ENCODE data around the gene MAD2L1BP.
"Not testable (repeated sequence)": the region's sequence is repeated elsewhere in the genome, so short reads cannot be mapped to it uniquely, and the experiment has no call there.

The MAD2L1BP gene

GRCh38 chr6:43635387-43636307, at the start of gene MAD2L1BP:
TSS of gene MAD2L1BP (plus strand) at chr6:43635840. CDS start at chr6:43635876, 36 bp downstream.
- H3K27ac Mint-ChIP-seq = peak within 1 kb of the TSS; percentile 94
- no peaks in the 10 kb centered on the region for H3K9me3 Mint-ChIP-seq
- H3K36me3 Mint-ChIP-seq (ENCODE audit: low read depth) = peaks cover 25% of the 10 kb centered on the region
- no peaks in the 10 kb centered on the region for H3K27me3 Mint-ChIP-seq
- peak within 1 kb of the TSS; percentile 96 for H3K4me3 Mint-ChIP-seq
- peaks cover 59% of the 10 kb centered on the region for H3K4me1 Mint-ChIP-seq (ENCODE audit: low read depth)

- Mint-ChIP-seq H3K9me3 (no peaks in the 10 kb centered on the region), H3K27me3 (no peaks in the 10 kb centered on the region), H3K4me3 (no peak overlapping the region), H3K4me1 (ENCODE audit: low read depth) (peaks cover 17% of the 10 kb centered on the region), H3K27ac (no peak overlapping the region), H3K36me3 (ENCODE audit: low read depth) (peaks cover 68% of the 10 kb centered on the region)
These were observed 47.4 kb upstream of the MAD2L1BP start for GRCh38 chr6:43588194-43588593.

GRCh38 chr6:43589564-43589963, 46.1 kb upstream of the MAD2L1BP start:
- not testable (repeated sequence) for H3K9me3 Mint-ChIP-seq; H3K4me3 Mint-ChIP-seq; H3K27me3 Mint-ChIP-seq; H3K27ac Mint-ChIP-seq; H3K4me1 Mint-ChIP-seq (ENCODE audit: low read depth)
- peaks cover 57% of the 10 kb centered on the region for H3K36me3 Mint-ChIP-seq (ENCODE audit: low read depth)

GRCh38 chr6:43593938-43594337, 41.7 kb upstream of the MAD2L1BP start:
- no peak overlapping the region for H3K4me3 Mint-ChIP-seq
- H3K27me3 Mint-ChIP-seq = no peaks in the 10 kb centered on the region
- H3K4me1 Mint-ChIP-seq (ENCODE audit: low read depth) = no peaks in the 10 kb centered on the region
- H3K27ac Mint-ChIP-seq = no peak overlapping the region
- H3K36me3 Mint-ChIP-seq (ENCODE audit: low read depth) = peaks cover 44% of the 10 kb centered on the region
- H3K9me3 Mint-ChIP-seq = no peaks in the 10 kb centered on the region

- H3K9me3 Mint-ChIP-seq = no peaks in the 10 kb centered on the region
- H3K27me3 Mint-ChIP-seq = no peaks in the 10 kb centered on the region
- no peaks in the 10 kb centered on the region for H3K4me1 Mint-ChIP-seq (ENCODE audit: low read depth)
- H3K27ac Mint-ChIP-seq = no peak overlapping the region
- peaks cover 54% of the 10 kb centered on the region for H3K36me3 Mint-ChIP-seq (ENCODE audit: low read depth)
- H3K4me3 Mint-ChIP-seq = no peak overlapping the region
These were observed 35.0 kb upstream of the MAD2L1BP start for GRCh38 chr6:43600595-43600994.

GRCh38 chr6:43604174-43604573, 31.5 kb upstream of the MAD2L1BP start:
- Mint-ChIP-seq H3K27me3 (no peaks in the 10 kb centered on the region), H3K4me3 (no peak overlapping the region), H3K27ac (no peak overlapping the region), H3K4me1 (ENCODE audit: low read depth) (no peaks in the 10 kb centered on the region), H3K9me3 (no peaks in the 10 kb centered on the region), H3K36me3 (ENCODE audit: low read depth) (peaks cover 51% of the 10 kb centered on the region)

- Mint-ChIP-seq H3K4me3 (no peak overlapping the region), H3K9me3 (no peaks in the 10 kb centered on the region), H3K4me1 (ENCODE audit: low read depth) (no peaks in the 10 kb centered on the region), H3K27ac (no peak overlapping the region), H3K36me3 (ENCODE audit: low read depth) (peaks cover 53% of the 10 kb centered on the region), H3K27me3 (no peaks in the 10 kb centered on the region)
These were observed 29.6 kb upstream of the MAD2L1BP start for GRCh38 chr6:43606019-43606418.

GRCh38 chr6:43608310-43608763, 27.3 kb upstream of the MAD2L1BP start:
- Mint-ChIP-seq H3K27ac (no peak overlapping the region), H3K9me3 (no peaks in the 10 kb centered on the region), H3K4me3 (no peak overlapping the region), H3K27me3 (no peaks in the 10 kb centered on the region), H3K36me3 (ENCODE audit: low read depth) (peaks cover 50% of the 10 kb centered on the region), H3K4me1 (ENCODE audit: low read depth) (no peaks in the 10 kb centered on the region)

GRCh38 chr6:43608807-43609206, 26.8 kb upstream of the MAD2L1BP start:
- Mint-ChIP-seq H3K36me3 (ENCODE audit: low read depth) (peaks cover 50% of the 10 kb centered on the region), H3K27me3 (no peaks in the 10 kb centered on the region), H3K27ac (no peak overlapping the region), H3K4me3 (no peak overlapping the region), H3K4me1 (ENCODE audit: low read depth) (no peaks in the 10 kb centered on the region), H3K9me3 (no peaks in the 10 kb centered on the region)

GRCh38 chr6:43609402-43609801, 26.2 kb upstream of the MAD2L1BP start:
- no peaks in the 10 kb centered on the region for H3K27me3 Mint-ChIP-seq
- H3K36me3 Mint-ChIP-seq (ENCODE audit: low read depth) = peaks cover 46% of the 10 kb centered on the region
- H3K4me1 Mint-ChIP-seq (ENCODE audit: low read depth) = no peaks in the 10 kb centered on the region
- no peak overlapping the region for H3K27ac Mint-ChIP-seq
- H3K4me3 Mint-ChIP-seq = no peak overlapping the region
- no peaks in the 10 kb centered on the region for H3K9me3 Mint-ChIP-seq

GRCh38 chr6:43610431-43610830, 25.2 kb upstream of the MAD2L1BP start:
- no peak overlapping the region for H3K27ac Mint-ChIP-seq
- no peak overlapping the region for H3K4me3 Mint-ChIP-seq
- peaks cover 41% of the 10 kb centered on the region for H3K36me3 Mint-ChIP-seq (ENCODE audit: low read depth)
- H3K9me3 Mint-ChIP-seq = no peaks in the 10 kb centered on the region
- no peaks in the 10 kb centered on the region for H3K4me1 Mint-ChIP-seq (ENCODE audit: low read depth)
- no peaks in the 10 kb centered on the region for H3K27me3 Mint-ChIP-seq

GRCh38 chr6:43613721-43614395, 21.8 kb upstream of the MAD2L1BP start:
- peaks cover 27% of the 10 kb centered on the region for H3K36me3 Mint-ChIP-seq (ENCODE audit: low read depth)
- H3K4me3 Mint-ChIP-seq = no peak overlapping the region

GRCh38 chr6:43614396-43614730, 21.3 kb upstream of the MAD2L1BP start:
- Mint-ChIP-seq H3K36me3 (ENCODE audit: low read depth) (peaks cover 28% of the 10 kb centered on the region), H3K9me3 (no peaks in the 10 kb centered on the region), H3K27me3 (no peaks in the 10 kb centered on the region), H3K4me1 (ENCODE audit: low read depth) (no peaks in the 10 kb centered on the region), H3K4me3 (no peak overlapping the region), H3K27ac (no peak overlapping the region)

More at GRCh38 chr6:43613721-43614395, 21.8 kb upstream of the MAD2L1BP start:
- Mint-ChIP-seq H3K4me1 (ENCODE audit: low read depth) (no peaks in the 10 kb centered on the region), H3K9me3 (no peaks in the 10 kb centered on the region), H3K27me3 (no peaks in the 10 kb centered on the region), H3K27ac (peak overlapping the region; percentile 27)

- Mint-ChIP-seq H3K9me3 (no peaks in the 10 kb centered on the region), H3K4me1 (ENCODE audit: low read depth) (no peaks in the 10 kb centered on the region), H3K36me3 (ENCODE audit: low read depth) (peaks cover 17% of the 10 kb centered on the region), H3K27ac (no peak overlapping the region), H3K27me3 (no peaks in the 10 kb centered on the region), H3K4me3 (no peak overlapping the region)
These were observed 18.7 kb upstream of the MAD2L1BP start for GRCh38 chr6:43616725-43617472.

Data from stimulated activated naive CD8-positive, alpha-beta T cell treated with anti-CD3 and anti-CD28 coated beads, Interleukin-15, Interleukin-2, amounts not matched to agents 100 ng/mL and 50 ng/mL, for 24 hours (primary cell).